Suppressor macrophage treated with lipopolysaccharide for 4 hours (primary cell): ENCODE measurements around the gene ZNF423.

Experiments
- DNase-seq: peaks from one replicate; pipeline ENCODE4 v3.0.0-alpha.2; 2020

Gene ZNF423

DNA sequence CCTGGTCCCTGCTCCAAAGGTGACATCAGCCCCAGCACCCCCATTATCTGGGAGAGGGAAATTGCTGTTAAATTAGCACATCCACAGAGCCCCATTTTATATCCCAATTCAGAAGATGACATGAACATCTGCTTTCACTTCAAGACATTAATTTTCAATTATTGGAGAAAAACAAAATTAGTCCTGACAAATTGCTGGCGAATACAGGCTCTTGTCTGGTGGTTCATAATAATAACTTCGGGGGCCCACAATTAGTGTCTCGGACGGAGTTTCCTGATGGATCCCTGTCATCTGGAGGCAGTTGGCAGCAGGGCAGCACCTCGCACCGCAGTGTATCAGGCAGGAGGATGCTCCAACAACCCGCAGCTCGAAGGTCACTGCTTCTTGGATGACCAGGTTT, 7.4 kb downstream of the ZNF423 start:
- DNase-seq: no peak

DNA sequence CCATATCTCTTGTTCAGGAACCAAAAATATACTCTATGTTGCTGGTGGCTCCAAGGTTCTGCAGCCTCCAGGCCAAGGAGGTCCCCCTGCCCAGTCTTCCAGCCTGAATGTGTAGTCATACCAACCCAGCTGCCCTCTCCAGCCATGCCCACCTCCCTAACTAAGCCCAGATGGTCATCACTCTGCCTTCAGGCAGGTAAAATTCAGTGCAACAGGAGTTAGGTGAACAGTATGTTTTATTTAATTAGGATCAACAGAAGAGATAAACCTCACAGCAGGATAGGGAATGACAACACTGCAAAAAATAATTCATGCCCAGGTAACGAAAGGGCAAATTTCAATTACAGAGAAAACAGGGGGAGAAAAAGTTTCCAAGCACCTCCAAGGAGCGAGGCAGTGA, 9.1 kb downstream of the ZNF423 start:
- no peak for DNase-seq

DNA sequence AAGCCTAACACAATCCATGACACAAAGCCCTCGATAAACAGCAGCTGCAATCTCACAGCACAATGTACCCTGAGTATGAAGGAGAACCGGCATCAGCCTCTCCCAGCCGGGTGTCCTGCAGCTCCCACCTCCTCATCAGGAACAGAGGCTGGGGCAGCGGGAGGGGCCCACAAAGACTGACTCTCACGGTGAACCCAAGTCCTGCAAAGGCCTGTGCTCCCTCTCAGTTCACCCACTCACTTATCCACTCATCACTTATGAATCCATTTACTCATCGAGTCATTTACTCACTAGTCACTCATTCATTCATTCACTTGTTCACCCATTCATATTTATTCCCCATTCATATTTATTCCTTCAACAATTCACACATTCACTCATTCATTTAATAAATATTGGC, 11.6 kb downstream of the ZNF423 start:
- DNase-seq: no peak

DNA sequence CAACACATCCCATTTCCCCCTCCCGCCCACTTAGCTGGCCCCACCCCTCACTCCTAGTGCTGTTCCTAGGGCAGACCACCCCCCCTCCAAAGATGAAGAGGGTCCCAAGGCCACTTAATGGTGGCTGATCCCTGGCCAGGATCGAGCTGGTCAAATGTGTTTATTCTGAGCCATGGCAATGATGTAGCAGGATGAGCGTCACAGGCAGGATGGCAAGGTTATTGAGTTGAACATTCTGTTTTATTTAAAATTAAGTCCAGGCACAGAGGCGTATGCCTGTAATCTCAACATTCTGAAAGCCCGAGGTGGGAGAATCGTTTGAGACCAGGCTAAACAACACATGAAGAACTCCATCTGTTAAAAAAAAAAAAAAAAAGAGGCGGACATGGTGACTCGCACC, 12.2 kb downstream of the ZNF423 start:
- DNase-seq: no peak

DNA sequence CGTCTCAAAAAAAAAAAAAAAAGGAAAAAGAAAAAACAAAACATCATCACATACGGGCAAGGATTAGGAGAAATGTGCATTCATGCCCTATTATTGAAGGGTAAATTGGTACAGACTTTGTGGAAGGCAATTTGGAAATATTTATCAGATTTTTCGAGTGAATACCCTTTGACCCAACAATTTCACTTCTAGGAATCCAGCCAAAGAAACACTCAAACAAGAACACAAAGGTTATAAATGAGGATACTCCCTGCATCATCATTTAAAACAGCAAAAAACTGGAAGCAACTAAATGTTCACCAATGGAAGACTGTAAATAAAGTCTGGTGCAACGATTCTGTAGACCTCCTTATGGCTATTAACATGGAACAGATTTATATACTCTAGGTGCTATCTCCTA, 12.9 kb downstream of the ZNF423 start:
- no peak for DNase-seq

DNA sequence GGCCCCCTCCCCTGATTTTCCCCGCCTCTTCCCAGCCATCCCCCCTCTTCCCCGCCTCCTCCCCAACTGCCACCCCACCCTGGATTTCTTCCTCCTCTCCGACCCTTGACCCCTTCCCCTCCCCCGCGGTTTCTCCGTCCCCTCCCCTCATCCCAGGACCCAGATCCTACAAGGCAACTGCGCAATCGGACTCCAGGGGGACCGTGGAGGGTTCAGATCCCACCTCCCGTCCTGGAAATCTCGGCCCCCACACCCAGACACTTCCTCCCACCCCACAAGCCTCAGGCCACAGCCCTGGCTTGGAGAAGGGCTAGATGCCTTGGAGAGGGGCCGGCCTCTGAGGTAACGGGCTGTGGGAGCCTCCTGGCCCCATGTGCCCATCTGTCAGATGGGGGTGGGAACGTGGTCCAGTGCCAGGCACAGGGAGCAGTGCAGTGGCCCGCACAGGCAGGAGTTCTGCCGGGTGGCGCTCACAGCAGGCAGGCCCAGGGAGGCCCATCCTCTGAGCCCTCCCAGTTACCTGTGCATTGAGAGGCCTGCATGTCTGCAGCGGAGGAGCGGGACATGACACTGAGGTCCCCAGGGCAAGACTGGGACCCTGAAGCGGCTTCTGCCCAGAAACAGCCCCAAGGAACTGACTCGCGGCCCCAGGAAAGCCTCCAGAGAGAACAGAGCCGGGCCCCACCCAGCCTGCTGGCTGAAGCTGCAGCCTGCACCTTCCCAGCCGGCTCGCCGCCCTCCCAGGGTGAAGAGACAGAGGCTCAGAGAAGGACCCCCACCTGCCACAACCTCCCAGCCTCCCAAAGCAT, 16.7 kb downstream of the ZNF423 start:
- no peak for DNase-seq

DNA sequence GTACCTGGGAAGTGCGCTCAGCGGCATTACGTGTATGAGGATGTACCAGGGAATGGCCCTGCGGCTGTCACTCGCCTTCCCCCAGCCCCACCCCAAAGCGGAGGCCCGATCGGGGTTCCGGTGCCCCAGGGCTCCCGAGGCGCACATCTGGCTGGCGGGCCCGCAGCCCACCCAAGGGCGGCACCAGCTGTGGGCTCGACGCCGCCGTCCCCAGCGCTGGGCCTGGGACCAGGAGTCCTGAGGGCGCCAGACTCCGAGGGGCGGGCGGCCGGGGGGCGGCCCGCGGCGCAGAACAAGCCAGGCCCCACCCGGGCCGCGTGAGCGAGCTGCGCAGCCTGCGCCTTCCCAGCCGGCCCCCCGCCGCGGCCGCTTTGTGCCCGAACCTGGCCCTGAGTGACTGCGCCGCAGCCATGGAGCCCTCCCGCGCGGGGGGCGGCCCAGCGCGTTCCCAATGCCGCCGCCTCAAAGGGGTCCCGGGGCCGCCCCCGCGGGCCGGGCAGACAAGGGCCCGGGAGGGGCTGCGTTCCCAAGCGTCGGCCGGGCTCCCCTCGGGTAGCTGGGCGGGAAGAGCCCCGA, 17.4 kb downstream of the ZNF423 start:
- no peak for DNase-seq

DNA sequence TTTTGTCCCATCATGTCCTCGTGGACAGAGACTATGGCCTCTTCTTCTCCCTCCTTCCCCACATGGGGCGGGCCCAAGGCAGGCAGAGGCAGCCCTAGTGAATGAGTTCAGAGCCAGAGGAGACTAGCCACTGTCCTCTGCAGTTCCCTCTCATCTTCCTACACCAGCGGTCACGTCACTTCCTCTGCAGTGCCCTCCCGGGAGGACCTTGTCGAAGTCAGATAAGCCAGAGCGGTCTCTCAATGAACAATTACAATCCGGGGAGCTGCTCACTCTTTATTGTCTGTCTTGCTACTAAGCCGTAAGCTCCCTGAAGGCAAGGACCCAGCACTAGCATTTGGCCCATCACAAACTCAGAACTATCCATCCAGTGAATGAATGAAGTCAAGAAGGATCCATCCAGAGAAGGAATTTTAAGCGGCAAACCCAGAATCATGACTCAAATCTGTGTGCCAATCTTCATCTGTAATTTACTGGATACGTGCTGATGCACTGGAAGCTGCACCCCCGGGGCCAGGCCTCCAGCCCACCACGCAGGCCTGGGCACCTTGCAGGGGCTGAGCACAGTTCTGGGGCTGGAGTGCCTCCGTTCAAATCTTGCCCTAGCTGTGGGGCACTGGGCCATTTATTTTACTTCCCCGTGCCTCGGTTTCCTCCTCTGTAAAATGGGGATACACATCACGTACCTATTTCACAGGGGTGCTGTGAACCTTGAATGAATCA, 18.1 kb downstream of the ZNF423 start:
- DNase-seq: no peak

DNA sequence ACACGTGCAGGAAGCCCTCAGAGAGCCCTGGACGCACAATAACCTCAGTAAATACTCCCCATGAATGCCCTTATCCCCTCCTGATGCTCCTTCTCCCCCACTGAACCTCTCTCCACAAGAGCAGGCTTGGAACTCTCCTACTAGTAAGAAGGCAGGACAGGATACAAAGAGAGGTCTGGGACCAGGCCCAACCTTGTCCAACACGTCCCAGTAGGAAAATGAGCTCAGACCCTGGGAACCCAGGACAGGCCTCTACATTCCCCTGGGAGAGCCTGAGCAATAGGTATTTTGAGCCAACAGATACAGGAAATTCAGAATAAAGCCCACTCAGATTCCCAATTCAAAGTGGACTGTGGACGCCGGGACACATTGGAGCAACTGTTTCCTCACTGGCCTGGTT, 19.2 kb downstream of the ZNF423 start:
- DNase-seq: no peak

DNA sequence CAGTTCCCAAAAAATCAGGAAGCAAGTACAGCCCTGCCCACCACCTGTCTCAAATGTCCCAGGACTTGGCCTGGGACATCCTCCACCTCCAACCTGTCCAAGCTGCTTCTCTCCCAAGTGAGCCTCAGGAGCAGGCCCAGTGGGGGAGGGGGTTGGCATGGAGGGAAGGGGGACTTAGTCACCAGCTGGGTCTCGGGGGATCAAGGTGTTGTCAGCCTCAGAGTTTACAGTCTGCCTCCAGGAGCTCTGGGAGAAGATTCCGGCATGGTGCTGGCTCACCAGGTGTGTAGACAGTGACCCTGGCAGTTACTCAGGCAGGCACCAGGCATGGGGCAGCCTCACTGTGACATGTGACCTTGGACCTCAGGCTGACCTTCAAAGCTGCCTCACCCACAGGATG, 19.7 kb downstream of the ZNF423 start:
- no peak for DNase-seq

DNA sequence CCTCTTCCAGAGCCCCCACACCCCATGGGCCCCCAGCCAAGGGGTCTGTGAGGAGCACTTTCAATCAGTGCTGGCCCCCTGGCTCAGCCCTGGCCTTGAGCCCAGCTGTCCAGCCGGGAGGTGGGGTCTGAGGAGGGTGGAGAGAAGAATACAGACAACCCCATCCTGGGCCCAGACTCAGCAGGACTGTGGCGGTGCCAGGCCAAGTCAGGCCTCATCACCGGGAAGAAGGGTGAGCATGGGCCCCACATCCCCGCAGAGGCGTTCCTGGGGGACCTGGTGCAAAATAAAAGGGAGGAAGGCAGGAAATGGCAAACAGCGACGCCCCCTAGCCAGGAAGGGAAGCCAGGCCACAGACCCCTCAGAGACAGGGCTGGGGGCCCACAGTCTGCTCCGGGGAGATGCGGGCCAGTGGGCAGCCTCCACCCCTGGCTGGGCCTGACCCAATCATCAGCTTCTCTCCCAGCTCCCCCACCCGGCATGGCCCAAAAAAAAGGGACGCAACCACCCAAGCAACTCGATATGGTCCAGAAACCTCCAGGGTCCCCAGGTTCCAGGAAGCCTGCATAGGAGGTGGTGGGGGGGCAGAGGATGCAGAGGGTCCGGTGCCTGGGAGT, 20.6 kb downstream of the ZNF423 start:
- DNase-seq: no peak

DNA sequence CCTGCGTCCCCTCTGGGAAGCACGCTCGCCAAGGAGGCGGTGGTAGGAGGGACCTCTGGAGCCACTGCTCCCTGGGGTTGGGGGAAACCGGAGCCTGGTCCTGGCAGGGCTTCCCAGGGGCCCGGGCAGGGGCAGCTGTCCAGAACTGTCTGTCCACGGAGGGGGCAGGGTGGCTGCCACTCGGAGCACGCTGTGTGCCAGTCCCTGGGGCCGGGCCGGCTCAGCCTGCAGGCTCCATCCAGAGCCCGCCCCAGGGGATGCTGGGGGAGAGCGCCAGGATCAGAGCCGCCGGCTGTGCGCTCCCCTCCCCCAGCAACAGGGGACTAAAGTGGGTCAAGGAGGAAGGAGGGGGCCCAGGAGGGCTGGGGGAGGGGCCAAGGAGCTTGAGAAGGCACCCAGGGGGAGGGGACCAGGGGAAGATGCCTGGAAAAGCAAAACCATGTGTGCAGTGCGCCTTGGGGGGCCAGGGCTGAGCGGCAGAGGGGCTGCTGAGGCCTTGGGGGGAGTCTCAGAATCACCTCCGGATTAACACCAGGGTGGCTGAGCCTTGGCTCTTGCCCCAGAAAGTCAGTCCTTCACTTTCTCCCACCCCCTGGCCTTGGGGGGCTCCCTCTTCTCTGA, 21.3 kb downstream of the ZNF423 start:
- no peak for DNase-seq

DNA sequence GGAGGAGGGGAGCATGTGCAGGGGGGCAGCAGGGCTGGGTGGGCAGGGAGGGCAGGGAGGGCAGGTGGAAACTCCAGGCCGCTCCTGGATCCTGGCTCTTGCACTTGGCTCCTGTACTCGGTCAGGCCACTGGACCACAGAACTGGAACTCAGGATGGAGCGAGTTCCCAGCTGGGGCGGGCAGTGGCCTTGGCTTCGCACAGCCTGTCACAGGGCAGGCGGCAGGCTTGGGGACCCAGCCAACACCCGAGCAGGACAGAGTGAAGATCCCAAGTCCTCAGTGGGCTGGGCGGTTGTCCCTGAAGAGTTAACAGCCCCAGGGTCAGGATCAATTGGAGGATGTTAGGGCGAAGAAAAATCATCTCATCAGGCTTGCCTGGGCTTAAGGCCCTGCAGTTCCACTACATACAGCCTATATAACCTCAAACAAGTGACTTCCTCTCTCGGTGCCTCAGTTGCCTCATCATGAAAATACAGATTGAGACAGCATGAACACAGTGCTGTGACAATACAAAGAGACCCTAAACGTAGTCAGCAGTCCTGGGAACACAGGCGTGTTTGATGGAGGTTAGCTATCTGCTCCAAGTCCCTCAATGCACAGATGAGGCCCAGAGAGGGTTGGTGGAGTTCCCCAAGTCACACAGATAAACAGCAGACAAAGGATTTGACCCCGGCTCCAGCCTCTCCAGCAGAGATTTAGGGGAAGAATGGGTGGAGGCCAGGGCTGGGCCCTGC, 21.9 kb downstream of the ZNF423 start:
- DNase-seq: no peak

DNA sequence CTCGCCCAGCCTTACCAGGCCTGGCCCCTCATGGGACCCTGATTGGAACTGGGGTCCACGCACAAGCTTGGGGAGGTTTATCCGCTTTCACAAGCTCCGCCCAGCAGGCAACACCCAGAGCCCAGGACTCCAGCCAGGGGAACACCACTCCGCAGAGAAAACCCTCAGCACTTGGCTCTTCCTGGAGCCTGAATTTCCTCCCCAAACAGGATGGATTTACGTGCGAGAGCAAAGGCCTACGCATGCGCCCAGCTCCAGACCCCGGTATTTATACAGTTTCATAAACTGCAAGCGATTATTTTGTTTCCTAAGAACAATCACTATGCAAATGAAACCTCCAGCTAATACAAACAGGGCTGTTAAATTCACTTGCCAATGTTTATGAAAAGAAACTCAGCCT, 22.8 kb downstream of the ZNF423 start:
- DNase-seq: no peak

DNA sequence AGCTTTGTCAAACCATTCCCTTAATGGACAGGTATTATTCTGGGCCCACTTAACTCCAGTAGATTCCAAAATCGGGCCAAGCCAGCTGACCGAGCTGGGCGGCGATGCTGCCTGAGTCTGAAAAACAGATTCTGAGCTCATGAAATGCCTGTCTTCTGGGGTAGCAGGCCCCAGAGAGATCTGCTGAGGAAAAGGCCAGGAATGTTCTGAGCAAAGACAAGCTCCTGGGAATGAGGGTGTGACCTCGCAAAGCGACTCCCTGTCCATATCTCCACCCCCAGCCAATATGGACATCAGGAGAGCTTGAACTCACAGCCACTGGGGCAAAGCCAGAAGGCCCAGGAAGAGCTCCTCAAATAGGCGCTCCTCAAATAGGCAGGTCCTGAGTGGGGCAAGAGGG, 23.7 kb downstream of the ZNF423 start:
- no peak for DNase-seq

DNA sequence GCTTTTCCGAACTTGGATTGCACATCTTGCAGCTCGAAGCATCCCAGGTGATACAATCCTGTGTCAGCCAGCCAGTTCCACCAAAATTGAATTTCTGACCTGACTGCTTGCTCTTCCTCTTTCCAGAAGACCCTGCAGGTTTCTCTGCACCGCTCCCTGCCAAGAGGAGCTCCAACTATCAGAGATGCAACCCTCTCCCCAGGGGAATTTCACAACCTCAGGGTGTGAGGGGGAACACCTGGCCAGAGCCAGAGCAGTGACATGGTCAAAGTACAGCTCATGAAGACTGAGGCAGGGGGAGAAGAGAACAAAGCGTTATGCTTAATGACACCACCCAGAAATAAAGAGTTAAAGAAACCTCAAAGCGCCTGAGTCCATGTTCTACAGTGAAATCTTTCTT, 25.0 kb downstream of the ZNF423 start:
- no peak for DNase-seq

DNA sequence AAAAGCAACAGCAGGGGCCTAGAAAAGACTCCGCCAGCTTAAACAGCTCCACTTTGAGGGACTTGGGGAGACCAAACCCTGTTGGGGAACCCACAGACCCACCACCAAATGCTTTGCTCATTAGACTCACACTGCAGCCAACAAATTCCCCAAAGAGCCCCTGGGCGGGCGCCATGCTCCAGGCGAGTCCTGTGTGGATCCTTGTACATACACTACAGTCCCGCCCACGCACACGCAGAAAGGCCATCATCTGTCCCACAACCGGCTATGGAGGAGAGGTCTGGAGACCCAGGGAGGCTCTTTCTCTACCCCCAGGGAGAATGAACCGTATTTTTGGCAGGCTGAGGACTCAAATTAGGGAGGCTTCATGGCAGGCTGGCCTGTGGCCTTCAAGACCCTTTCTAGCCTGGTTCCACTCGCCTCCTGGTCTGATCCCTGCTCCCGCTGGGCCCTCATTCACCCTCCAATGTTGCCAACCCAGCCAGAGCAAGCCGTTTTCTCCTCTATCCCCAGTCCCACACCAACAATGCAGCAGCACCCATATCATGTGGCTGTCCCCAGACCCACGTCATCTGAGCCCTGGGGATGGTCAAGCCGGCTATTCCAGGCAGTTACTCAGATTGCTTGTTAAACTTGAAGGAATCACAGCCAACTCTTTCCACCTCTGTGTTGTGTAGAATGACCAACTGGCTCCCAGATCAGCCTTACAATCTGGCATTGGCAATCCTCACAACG, 27.2 kb downstream of the ZNF423 start:
- no peak for DNase-seq

DNA sequence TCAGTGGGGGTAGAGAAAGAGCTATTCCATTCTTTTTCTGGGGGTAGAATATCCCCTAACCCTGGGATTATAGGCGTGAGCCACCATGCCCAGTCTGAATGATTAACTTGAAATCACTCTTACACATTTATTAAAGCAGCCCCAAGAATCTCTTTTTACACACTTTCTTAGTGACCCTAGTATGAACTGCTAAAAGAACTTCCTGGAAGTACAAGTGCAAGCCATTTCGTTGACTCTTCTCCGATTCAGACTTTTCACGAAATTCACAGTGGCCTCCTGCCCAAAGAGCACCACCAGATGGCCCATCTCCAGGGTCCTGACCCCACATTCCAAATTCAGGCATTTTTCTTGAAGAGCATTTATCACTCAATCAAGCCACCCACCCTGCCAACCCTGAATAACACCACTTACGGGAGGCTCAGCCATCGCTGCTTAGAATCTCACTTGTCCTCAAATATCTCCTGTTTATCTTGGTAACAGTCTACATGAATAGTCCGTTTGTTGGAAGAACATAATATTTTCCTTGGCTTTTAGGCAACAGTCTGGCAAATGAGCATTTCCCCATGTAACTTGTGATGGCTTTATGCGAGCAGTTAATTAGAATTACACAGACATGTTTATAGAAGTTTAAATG, 28.0 kb downstream of the ZNF423 start:
- no peak for DNase-seq

DNA sequence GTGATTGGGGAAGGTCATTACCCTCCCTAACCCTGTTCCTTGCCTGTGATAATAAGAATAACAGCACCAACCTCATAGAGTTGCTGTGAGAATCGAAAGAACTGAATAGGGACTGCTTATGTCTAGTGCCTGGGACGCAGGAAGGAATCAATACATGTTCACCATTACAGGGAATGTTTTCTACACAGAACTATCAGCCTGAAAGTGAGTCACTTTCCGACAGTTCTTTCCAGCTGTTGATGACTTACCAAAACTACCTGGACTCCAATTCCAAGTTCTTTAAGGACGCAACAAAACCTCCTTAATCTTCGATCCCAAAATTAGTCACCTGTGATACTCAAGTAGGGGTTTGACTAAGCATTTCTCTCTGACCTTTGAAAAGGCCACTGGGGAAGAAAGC, 29.4 kb downstream of the ZNF423 start:
- DNase-seq: no peak

DNA sequence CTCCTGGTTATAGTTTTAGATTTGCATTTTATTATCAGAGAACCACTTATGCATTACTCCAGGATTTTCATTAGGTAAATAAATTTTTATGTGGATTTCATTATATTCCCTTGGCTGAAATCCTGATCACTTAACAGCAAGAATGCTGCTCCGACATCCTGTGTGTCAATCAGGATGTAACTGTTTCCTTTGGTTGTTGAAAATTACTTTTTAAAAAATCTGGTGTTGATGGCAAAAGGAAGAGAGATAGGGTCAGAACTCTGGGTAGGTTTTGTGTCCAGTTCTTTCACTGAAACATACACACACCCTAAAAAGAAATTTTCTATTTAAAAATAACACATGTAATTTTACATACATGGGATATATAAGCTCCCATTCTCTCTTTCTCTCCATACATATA, 30.9 kb downstream of the ZNF423 start:
- no peak for DNase-seq

DNA sequence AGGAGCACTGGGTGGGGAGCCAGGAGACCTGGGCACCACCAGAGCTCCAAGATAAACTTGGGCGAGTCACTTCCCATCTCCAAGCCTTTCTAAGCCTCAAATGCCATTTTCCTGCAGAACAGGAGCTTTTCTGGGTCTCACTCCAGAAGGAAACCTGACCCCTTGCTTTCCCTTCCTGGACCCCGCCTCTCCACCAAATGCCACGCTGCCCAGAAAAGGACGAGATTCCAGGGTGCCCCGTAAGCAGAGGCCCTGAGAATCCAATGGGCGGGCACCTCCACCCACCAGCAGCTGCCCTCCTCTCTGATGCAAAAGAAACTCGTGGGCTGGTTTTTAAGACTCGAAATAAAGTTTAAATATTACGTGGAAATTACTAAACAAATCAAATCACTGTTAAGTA, 31.3 kb downstream of the ZNF423 start:
- DNase-seq: no peak
